ENCODE data around the gene DBNDD1. TPM values are rescaled to one million over a fixed set of nuclear protein-coding genes. Genes with fewer than 3 reads are reported as not detected.

Gene DBNDD1
- total and polyA plus RNA-seq, 5 donors: 1.7 to 2.5 (median 2.2) TPM

GRCh38 chr16:90047714-90048346 lies 28.6 kb upstream of the DBNDD1 start:
- ATAC-seq (peak in 1 of 2 donors; percentile 5), DNase-seq (no peak)
- Histone ChIP-seq H3K4me1 (ENCODE audit: control insufficient read depth, insufficient read depth, low read length) (no peaks in the 10 kb centered on the region), H3K27me3 (ENCODE audit: control insufficient read depth, insufficient read depth) (no peaks in the 10 kb centered on the region), H3K4me3 (ENCODE audit: low read length) (peak overlapping the region; percentile 3), H3K27ac (ENCODE audit: low read length) (no peak overlapping the region), H3K9me3 (ENCODE audit: control insufficient read depth, low read length) (no peaks in the 10 kb centered on the region)
- WGBS: 20% methylated on average over 52 of the region's 59 CpGs
- intact Hi-C loops (cut with DNase I): no loop called here

GRCh38 chr16:90046971-90047713 lies 27.9 kb upstream of the DBNDD1 start:
- ATAC-seq (peak; percentile 75 to 77), DNase-seq (peak; percentile 78 to 90 (median 89))
- WGBS: 4% methylated on average over 40 of the region's 40 CpGs
- H3K27me3 ChIP-seq (ENCODE audit: control insufficient read depth, insufficient read depth): no peaks in the 10 kb centered on the region
- H3K27ac ChIP-seq (ENCODE audit: low read length): no peak overlapping the region
- intact Hi-C loops (cut with DNase I): no loop called here
- no peaks in the 10 kb centered on the region for H3K9me3 ChIP-seq (ENCODE audit: control insufficient read depth, low read length)
- H3K4me1 ChIP-seq (ENCODE audit: control insufficient read depth, insufficient read depth, low read length): no peaks in the 10 kb centered on the region
- H3K4me3 ChIP-seq (ENCODE audit: low read length): peak overlapping the region; percentile 3

GRCh38 chr16:90046122-90046970 lies 27.1 kb upstream of the DBNDD1 start:
- WGBS: 49% methylated on average over 23 of the region's 23 CpGs
- ATAC-seq (peak in 1 of 2 donors; percentile 11), DNase-seq (no peak)
- no peaks in the 10 kb centered on the region for H3K4me1 ChIP-seq (ENCODE audit: control insufficient read depth, insufficient read depth, low read length)
- intact Hi-C loops (cut with DNase I): no loop called here
- no peaks in the 10 kb centered on the region for H3K9me3 ChIP-seq (ENCODE audit: control insufficient read depth, low read length)
- no peak overlapping the region for H3K27ac ChIP-seq (ENCODE audit: low read length)
- peak overlapping the region; percentile 3 for H3K4me3 ChIP-seq (ENCODE audit: low read length)
- H3K27me3 ChIP-seq (ENCODE audit: control insufficient read depth, insufficient read depth): no peaks in the 10 kb centered on the region

GRCh38 chr16:90044111-90044551 lies 24.9 kb upstream of the DBNDD1 start:
- H3K27ac ChIP-seq (ENCODE audit: low read length): no peak overlapping the region
- 95% methylated on average over 7 of the region's 7 CpGs for WGBS
- intact Hi-C loops (cut with DNase I): no loop called here
- no peaks in the 10 kb centered on the region for H3K4me1 ChIP-seq (ENCODE audit: control insufficient read depth, insufficient read depth, low read length)
- no peaks in the 10 kb centered on the region for H3K27me3 ChIP-seq (ENCODE audit: control insufficient read depth, insufficient read depth)
- DNase-seq (no peak), ATAC-seq (no peak)
- no peaks in the 10 kb centered on the region for H3K9me3 ChIP-seq (ENCODE audit: control insufficient read depth, low read length)
- H3K4me3 ChIP-seq (ENCODE audit: low read length): no peak overlapping the region

GRCh38 chr16:90043526-90043925 lies 24.3 kb upstream of the DBNDD1 start:
- Histone ChIP-seq H3K9me3 (ENCODE audit: control insufficient read depth, low read length) (no peaks in the 10 kb centered on the region), H3K27ac (ENCODE audit: low read length) (no peak overlapping the region)
- 89% methylated on average over 20 of the region's 20 CpGs for WGBS

GRCh38 chr16:90042946-90043514 lies 23.8 kb upstream of the DBNDD1 start:
- no peaks in the 10 kb centered on the region for H3K4me1 ChIP-seq (ENCODE audit: control insufficient read depth, insufficient read depth, low read length)
- H3K4me3 ChIP-seq (ENCODE audit: low read length): no peak overlapping the region
- H3K27me3 ChIP-seq (ENCODE audit: control insufficient read depth, insufficient read depth): no peaks in the 10 kb centered on the region
- no peak for ATAC-seq
- no peak overlapping the region for H3K27ac ChIP-seq (ENCODE audit: low read length)
- WGBS: 85% methylated on average over 19 of the region's 19 CpGs
- intact Hi-C loops (cut with DNase I): no loop called here
- no peaks in the 10 kb centered on the region for H3K9me3 ChIP-seq (ENCODE audit: control insufficient read depth, low read length)
- no peak for DNase-seq

More at GRCh38 chr16:90043526-90043925, 24.3 kb upstream of the DBNDD1 start:
- intact Hi-C loops (cut with DNase I): no loop called here
- Histone ChIP-seq H3K4me1 (ENCODE audit: control insufficient read depth, insufficient read depth, low read length) (no peaks in the 10 kb centered on the region), H3K27me3 (ENCODE audit: control insufficient read depth, insufficient read depth) (no peaks in the 10 kb centered on the region), H3K4me3 (ENCODE audit: low read length) (no peak overlapping the region)
- ATAC-seq: no peak
- no peak for DNase-seq

- intact Hi-C loops (cut with DNase I): no loop called here
- ATAC-seq: no peak
- Histone ChIP-seq H3K27me3 (ENCODE audit: control insufficient read depth, insufficient read depth) (no peaks in the 10 kb centered on the region), H3K4me1 (ENCODE audit: control insufficient read depth, insufficient read depth, low read length) (no peaks in the 10 kb centered on the region), H3K9me3 (ENCODE audit: control insufficient read depth, low read length) (no peaks in the 10 kb centered on the region), H3K4me3 (ENCODE audit: low read length) (no peak overlapping the region), H3K27ac (ENCODE audit: low read length) (no peak overlapping the region)
- no peak for DNase-seq
- 92% methylated on average over 16 of the region's 16 CpGs for WGBS
Observed at GRCh38 chr16:90041896-90042473, 22.7 kb upstream of the DBNDD1 start.

GRCh38 chr16:90040152-90041023 lies 21.1 kb upstream of the DBNDD1 start:
- intact Hi-C loops (cut with DNase I): no loop called here
- no peak overlapping the region for H3K27ac ChIP-seq (ENCODE audit: low read length)
- no peak overlapping the region for H3K4me3 ChIP-seq (ENCODE audit: low read length)
- ATAC-seq: peak in 1 of 2 donors; percentile 10
- H3K9me3 ChIP-seq (ENCODE audit: control insufficient read depth, low read length): no peaks in the 10 kb centered on the region
- WGBS: 96% methylated on average over 29 of the region's 29 CpGs
- DNase-seq: no peak
- H3K27me3 ChIP-seq (ENCODE audit: control insufficient read depth, insufficient read depth): no peaks in the 10 kb centered on the region
- H3K4me1 ChIP-seq (ENCODE audit: control insufficient read depth, insufficient read depth, low read length): no peaks in the 10 kb centered on the region

GRCh38 chr16:90037276-90037675 lies 18.0 kb upstream of the DBNDD1 start:
- Histone ChIP-seq H3K4me1 (ENCODE audit: control insufficient read depth, insufficient read depth, low read length) (no peaks in the 10 kb centered on the region), H3K27me3 (ENCODE audit: control insufficient read depth, insufficient read depth) (no peaks in the 10 kb centered on the region), H3K9me3 (ENCODE audit: control insufficient read depth, low read length) (no peaks in the 10 kb centered on the region), H3K4me3 (ENCODE audit: low read length) (no peak overlapping the region), H3K27ac (ENCODE audit: low read length) (no peak overlapping the region)
- DNase-seq (peak in 1 of 3 donors; percentile 64), ATAC-seq (peak; percentile 34 to 68)
- intact Hi-C loops (cut with DNase I): no loop called here
- WGBS: 62% methylated on average over 12 of the region's 12 CpGs

GRCh38 chr16:90035902-90036301 lies 16.6 kb upstream of the DBNDD1 start:
- WGBS: 83% methylated on average over 5 of the region's 5 CpGs
- Histone ChIP-seq H3K27me3 (ENCODE audit: control insufficient read depth, insufficient read depth) (no peaks in the 10 kb centered on the region), H3K27ac (ENCODE audit: low read length) (no peak overlapping the region), H3K9me3 (ENCODE audit: control insufficient read depth, low read length) (no peaks in the 10 kb centered on the region), H3K4me3 (ENCODE audit: low read length) (no peak overlapping the region), H3K4me1 (ENCODE audit: control insufficient read depth, insufficient read depth, low read length) (no peaks in the 10 kb centered on the region)
- intact Hi-C loops (cut with DNase I): no loop called here
- no peak for ATAC-seq
- DNase-seq: no peak

Data from right cardiac atrium (tissue), 5 donors.